Muscle of leg (tissue), 16 donors: ENCODE data around the gene SLN. TPM values are rescaled to one million over a fixed set of nuclear protein-coding genes. Genes with fewer than 3 reads are reported as not detected.
"Not testable (repeated sequence)": the region's sequence is repeated elsewhere in the genome, so short reads cannot be mapped to it uniquely, and the experiment has no call there.

Experiments
- DNase-seq: peaks from one replicate; pipeline ENCODE4 v3.0.0; 2013
- H3K27ac ChIP-seq: one replicate; pipeline ENCODE4 v1.5.1; 2013; ENCODE audit warnings: mild to moderate bottlenecking, low read length, control low read depth
- H3K27me3 ChIP-seq: one replicate; pipeline ENCODE4 v1.6.1; 2013; ENCODE audit warnings: low read length; ENCODE audit not compliant: control insufficient read depth, insufficient read depth
- H3K36me3 ChIP-seq: one replicate; pipeline ENCODE4 v1.6.1; 2013; ENCODE audit warnings: low read length; ENCODE audit not compliant: control insufficient read depth, insufficient read depth
- H3K4me1 ChIP-seq: one replicate; pipeline ENCODE4 v1.6.1; 2013; ENCODE audit warnings: low read length; ENCODE audit not compliant: control insufficient read depth, insufficient read depth
- H3K4me3 ChIP-seq: one replicate; pipeline ENCODE4 v1.5.1; 2013; ENCODE audit warnings: low read length, control low read depth
- H3K9me3 ChIP-seq: replicated peaks from 2 replicates; pipeline ENCODE4 v1.6.1; 2013; ENCODE audit warnings: low read depth, low read length; ENCODE audit not compliant: control insufficient read depth
- WGBS: methylation state at CpG from one replicate; pipeline ENCODE4 v1.1.5; 2013; ENCODE audit warnings: missing lambda C conversion rate; ENCODE audit not compliant: insufficient coverage; 5-methylcytosine and 5-hydroxymethylcytosine counted together
- long read RNA-seq, 11 donors: transcript quantifications; one replicate each; lab custom pipeline, GENCODE V29; 2026
- polyA plus RNA-seq, 8 donors: library from polyadenylated mRNA; unstranded; fragments of 120-200 nt; gene quantifications; one replicate each; pipeline versions ENCODE4 v1.2.1 to v1.2.3, GENCODE V29; 2013; ENCODE audit warnings: inconsistent platforms in 1 of 8, low replicate concordance in 1 of 8; ENCODE audit not compliant: insufficient read length in 8 of 8, insufficient read depth in 1 of 8
- total RNA-seq: library from RNA; stranded (reverse); fragments of 120-200 nt; gene quantifications from one replicate; pipeline ENCODE4 v1.2.4, GENCODE V29; 2013

Gene SLN
- total RNA-seq = 2,631 TPM
- polyA plus RNA-seq = 1,000 to 10,000 TPM; 1,125 to 3,037 (median 2,050) TPM
- long read RNA-seq, donor 1, transcript SLN-201 (2 exons, 722 nt) = major isoform, 1,260 of 1,290 reads
- long read RNA-seq, donor 1, partial matches to known transcripts = 0 of 1,290 reads
- long read RNA-seq, donor 1, other reads (novel, unspliced or antisense) = 29 of 1,290 reads
- long read RNA-seq, donor 2, transcript SLN-201 (2 exons, 722 nt) = major isoform, 201 of 207 reads
- long read RNA-seq, donor 2, partial matches to known transcripts = 0 of 207 reads
- long read RNA-seq, donor 2, other reads (novel, unspliced or antisense) = 6 of 207 reads
- long read RNA-seq, donor 3, transcript SLN-201 (2 exons, 722 nt) = major isoform, 3,518 of 3,611 reads
- long read RNA-seq, donor 3, partial matches to known transcripts = 0 of 3,611 reads
- long read RNA-seq, donor 3, other reads (novel, unspliced or antisense) = 89 of 3,611 reads
- long read RNA-seq, donor 4, transcript SLN-201 (2 exons, 722 nt) = major isoform, 1,237 of 1,257 reads
- long read RNA-seq, donor 4, partial matches to known transcripts = 0 of 1,257 reads
- long read RNA-seq, donor 4, other reads (novel, unspliced or antisense) = 19 of 1,257 reads
- long read RNA-seq, donor 5, transcript SLN-201 (2 exons, 722 nt) = major isoform, 3,691 of 3,693 reads
- long read RNA-seq, donor 5, partial matches to known transcripts = 0 of 3,693 reads
- long read RNA-seq, donor 5, other reads (novel, unspliced or antisense) = 0 of 3,693 reads
- long read RNA-seq, donor 6, transcript SLN-201 (2 exons, 722 nt) = major isoform, 4,457 of 4,576 reads
- long read RNA-seq, donor 6, partial matches to known transcripts = 6 of 4,576 reads
- long read RNA-seq, donor 6, other reads (novel, unspliced or antisense) = 113 of 4,576 reads
- long read RNA-seq, donor 7, transcript SLN-201 (2 exons, 722 nt) = major isoform, 2,599 of 2,649 reads
- long read RNA-seq, donor 7, partial matches to known transcripts = 32 of 2,649 reads
- long read RNA-seq, donor 7, other reads (novel, unspliced or antisense) = 16 of 2,649 reads
- long read RNA-seq, donor 8, transcript SLN-201 (2 exons, 722 nt) = major isoform, 2,074 of 2,110 reads
- long read RNA-seq, donor 8, partial matches to known transcripts = 0 of 2,110 reads
- long read RNA-seq, donor 8, other reads (novel, unspliced or antisense) = 35 of 2,110 reads
- long read RNA-seq, donor 9, transcript SLN-201 (2 exons, 722 nt) = major isoform, 2,238 of 2,308 reads
- long read RNA-seq, donor 9, partial matches to known transcripts = 0 of 2,308 reads
- long read RNA-seq, donor 9, other reads (novel, unspliced or antisense) = 68 of 2,308 reads
- long read RNA-seq, donor 10, transcript SLN-201 (2 exons, 722 nt) = major isoform, 3,872 of 3,966 reads
- long read RNA-seq, donor 10, partial matches to known transcripts = 0 of 3,966 reads
- long read RNA-seq, donor 10, other reads (novel, unspliced or antisense) = 91 of 3,966 reads
- long read RNA-seq, donor 11, transcript SLN-201 (2 exons, 722 nt) = major isoform, 3,100 of 6,094 reads
- long read RNA-seq, donor 11, partial matches to known transcripts = 2,913 of 6,094 reads
- long read RNA-seq, donor 11, other reads (novel, unspliced or antisense) = 78 of 6,094 reads

- H3K27ac ChIP-seq = peak within 1 kb of the TSS; percentile 83
- peak within 1 kb of the TSS; percentile 49 for H3K4me3 ChIP-seq
- H3K9me3 ChIP-seq = no peaks in the 10 kb centered on the region
- H3K4me1 ChIP-seq = peaks cover 4% of the 10 kb centered on the region
- no peaks in the 10 kb centered on the region for H3K27me3 ChIP-seq
- DNase-seq = peak; percentile 74
- no peaks in the 10 kb centered on the region for H3K36me3 ChIP-seq
- WGBS = 50% methylated on average over 1 of the region's 12 CpGs
Measured at GRCh38 chr11:107711861-107712755, at the start of gene SLN. Gene SLN, minus strand, starts transcription at chr11:107712056.

- not testable (repeated sequence) for H3K36me3 ChIP-seq, H3K9me3 ChIP-seq, H3K4me3 ChIP-seq, H3K27me3 ChIP-seq, H3K4me1 ChIP-seq
- 81% methylated on average over 7 of the region's 7 CpGs for WGBS
- DNase-seq = peak; percentile 50
- peak overlapping the region; percentile 47 for H3K27ac ChIP-seq
Measured at GRCh38 chr11:107758719-107759355, 47.0 kb upstream of the SLN start.

GRCh38 chr11:107757661-107758060 is 45.8 kb upstream of the SLN start:
- WGBS = no CpG with 5 or more reads among the region's 1 CpG
- H3K4me1 ChIP-seq = peaks cover 13% of the 10 kb centered on the region
- no peak overlapping the region for H3K4me3 ChIP-seq
- H3K36me3 ChIP-seq = no peaks in the 10 kb centered on the region
- no peaks in the 10 kb centered on the region for H3K27me3 ChIP-seq
- H3K27ac ChIP-seq = no peak overlapping the region
- H3K9me3 ChIP-seq = peaks cover 4% of the 10 kb centered on the region
- DNase-seq = no peak

- H3K4me3 ChIP-seq = no peak overlapping the region
- H3K4me1 ChIP-seq = peaks cover 16% of the 10 kb centered on the region
- no peaks in the 10 kb centered on the region for H3K27me3 ChIP-seq
- 85% methylated on average over 1 of the region's 1 CpG for WGBS
- H3K9me3 ChIP-seq = peaks cover 4% of the 10 kb centered on the region
- DNase-seq = no peak
- H3K36me3 ChIP-seq = no peaks in the 10 kb centered on the region
- H3K27ac ChIP-seq = no peak overlapping the region
Measured at GRCh38 chr11:107756553-107756952, 44.7 kb upstream of the SLN start.

- H3K36me3 ChIP-seq = no peaks in the 10 kb centered on the region
- no CpG with 5 or more reads among the region's 2 CpGs for WGBS
- H3K9me3 ChIP-seq = no peaks in the 10 kb centered on the region
- peaks cover 12% of the 10 kb centered on the region for H3K4me1 ChIP-seq
- DNase-seq = peak; percentile 87
- peak overlapping the region; percentile 87 for H3K27ac ChIP-seq
- H3K4me3 ChIP-seq = no peak overlapping the region
- no peaks in the 10 kb centered on the region for H3K27me3 ChIP-seq
Measured at GRCh38 chr11:107752949-107753822, 41.3 kb upstream of the SLN start.

- H3K27ac ChIP-seq = peak overlapping the region; percentile 87
- H3K4me3 ChIP-seq = no peak overlapping the region
Measured at GRCh38 chr11:107752508-107752907, 40.7 kb upstream of the SLN start.

GRCh38 chr11:107751082-107751481 is 39.2 kb upstream of the SLN start:
- H3K27me3 ChIP-seq = no peaks in the 10 kb centered on the region
- H3K4me1 ChIP-seq = peaks cover 16% of the 10 kb centered on the region
- no peak overlapping the region for H3K27ac ChIP-seq
- no peaks in the 10 kb centered on the region for H3K36me3 ChIP-seq
- H3K9me3 ChIP-seq = no peaks in the 10 kb centered on the region
- H3K4me3 ChIP-seq = no peak overlapping the region
- no peak for DNase-seq
- 80% methylated on average over 1 of the region's 9 CpGs for WGBS

More at GRCh38 chr11:107752508-107752907, 40.7 kb upstream of the SLN start:
- no peaks in the 10 kb centered on the region for H3K36me3 ChIP-seq
- WGBS = 47% methylated on average over 3 of the region's 5 CpGs
- H3K9me3 ChIP-seq = no peaks in the 10 kb centered on the region
- DNase-seq = no peak
- H3K4me1 ChIP-seq = peaks cover 14% of the 10 kb centered on the region
- no peaks in the 10 kb centered on the region for H3K27me3 ChIP-seq

GRCh38 chr11:107750313-107750712 is 38.5 kb upstream of the SLN start:
- DNase-seq = no peak
- Histone ChIP-seq H3K4me1 (peaks cover 16% of the 10 kb centered on the region), H3K9me3 (no peaks in the 10 kb centered on the region), H3K27ac (no peak overlapping the region), H3K36me3 (no peaks in the 10 kb centered on the region), H3K4me3 (no peak overlapping the region), H3K27me3 (no peaks in the 10 kb centered on the region)
- 97% methylated on average over 5 of the region's 15 CpGs for WGBS
